ENCODE data around the gene SRXN1.
A peak's percentile ranks its signal among the peaks of the same experiment; 100 is the strongest.

Gene SRXN1

GRCh38 chr20:675453-676314 is 22.7 kb upstream of the SRXN1 start, which contains the start of gene SCRT2:
Gene SCRT2, minus strand, starts transcription at chr20:675802. Its CDS starts 201 bp downstream, at chr20:675601.
- DNase-seq (ENCODE audit: low read depth in 2 of 2), result peak; percentile 36 to 38

GRCh38 chr20:675033-675452 is 22.0 kb upstream of the SRXN1 start:
- DNase-seq (ENCODE audit: low read depth in 2 of 2), result no peak

GRCh38 chr20:673603-674001 is 20.6 kb upstream of the SRXN1 start:
- no peak for DNase-seq (ENCODE audit: low read depth in 2 of 2)

- no peak for DNase-seq (ENCODE audit: low read depth in 2 of 2)
Measured at GRCh38 chr20:672963-673602, 20.1 kb upstream of the SRXN1 start.

GRCh38 chr20:671252-672030 is 18.4 kb upstream of the SRXN1 start:
- DNase-seq (ENCODE audit: low read depth in 2 of 2), result no peak

GRCh38 chr20:669573-669972 is 16.6 kb upstream of the SRXN1 start:
- DNase-seq (ENCODE audit: low read depth in 2 of 2), result no peak

GRCh38 chr20:668638-669037 is 15.6 kb upstream of the SRXN1 start:
- no peak for DNase-seq (ENCODE audit: low read depth in 2 of 2)

- DNase-seq (ENCODE audit: low read depth in 2 of 2), result no peak
Measured at GRCh38 chr20:668050-668449, 15.1 kb upstream of the SRXN1 start.

- DNase-seq (ENCODE audit: low read depth in 2 of 2), result no peak
Measured at GRCh38 chr20:667351-668034, 14.5 kb upstream of the SRXN1 start.

- no peak for DNase-seq (ENCODE audit: low read depth in 2 of 2)
Measured at GRCh38 chr20:666877-667276, 13.9 kb upstream of the SRXN1 start.

- no peak for DNase-seq (ENCODE audit: low read depth in 2 of 2)
Measured at GRCh38 chr20:665276-665675, 12.3 kb upstream of the SRXN1 start.

- no peak for DNase-seq (ENCODE audit: low read depth in 2 of 2)
Measured at GRCh38 chr20:664576-664975, 11.6 kb upstream of the SRXN1 start.

- no peak for DNase-seq (ENCODE audit: low read depth in 2 of 2)
Measured at GRCh38 chr20:664151-664550, 11.2 kb upstream of the SRXN1 start.

- DNase-seq (ENCODE audit: low read depth in 2 of 2), result no peak
Measured at GRCh38 chr20:663315-664090, 10.5 kb upstream of the SRXN1 start.

GRCh38 chr20:662277-663192 is 9.5 kb upstream of the SRXN1 start:
- no peak for DNase-seq (ENCODE audit: low read depth in 2 of 2)

GRCh38 chr20:661474-662270 is 8.7 kb upstream of the SRXN1 start:
- DNase-seq (ENCODE audit: low read depth in 2 of 2), result no peak

GRCh38 chr20:658731-659291 is 5.8 kb upstream of the SRXN1 start:
- DNase-seq (ENCODE audit: low read depth in 2 of 2), result no peak

- DNase-seq (ENCODE audit: low read depth in 2 of 2), result no peak
Measured at GRCh38 chr20:658202-658601, 5.2 kb upstream of the SRXN1 start.

Measured in fibroblast of skin of left biceps (primary cell).